HG02571 (cell line): ENCODE measurements around the gene OLFML1.

ENCODE experiments used
- ATAC-seq: cut with Tn5 transposase; IDR thresholded peaks from one replicate; pipeline ENCODE4 v1.9.1; 2021; ENCODE audit warnings: mild to moderate bottlenecking, moderate library complexity; ENCODE audit not compliant: unreplicated experiment

Gene OLFML1

GRCh38 chr11:7473717-7474116 is 11.6 kb upstream of the OLFML1 start:
- peak; percentile 90 for ATAC-seq

DNA sequence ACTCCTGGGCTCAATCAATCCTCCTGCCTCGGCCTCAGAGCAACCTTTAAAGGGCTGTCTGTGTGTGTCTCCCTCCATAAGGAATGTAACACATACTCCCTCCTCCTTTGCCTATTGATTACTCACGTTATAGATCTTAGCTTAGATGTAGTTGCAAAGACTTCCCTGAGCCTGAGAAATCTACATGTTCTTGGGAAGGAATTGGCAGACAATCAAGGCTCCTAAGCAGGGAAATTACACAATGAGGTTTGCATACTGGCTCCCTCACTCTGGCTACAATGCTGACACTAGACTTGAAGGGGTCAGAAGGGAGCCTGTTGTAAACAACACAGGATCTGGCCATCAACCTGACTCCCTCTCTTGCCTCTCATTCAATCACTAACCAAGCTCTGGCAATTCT is 5.2 kb upstream of the OLFML1 start:
- ATAC-seq: no peak

DNA sequence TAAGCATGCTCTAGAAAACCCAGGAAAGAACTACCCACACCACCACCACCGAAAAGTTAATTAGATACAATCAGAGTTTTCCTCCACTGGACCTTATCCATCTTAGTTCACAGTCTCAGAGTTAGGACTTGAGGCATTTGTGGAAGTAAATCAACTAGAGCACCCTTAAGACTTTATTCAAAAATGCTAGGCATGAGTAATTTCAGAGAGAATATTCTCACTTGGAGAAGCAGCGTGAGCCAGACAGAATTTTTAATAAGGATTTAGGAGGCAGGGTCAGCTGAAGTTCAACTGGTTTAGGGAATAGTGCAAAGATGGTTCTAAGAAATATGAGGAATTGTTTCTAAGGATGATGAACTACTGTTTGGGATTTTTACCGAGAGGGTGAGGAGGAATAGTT is 1.2 kb upstream of the OLFML1 start:
- ATAC-seq: no peak

DNA sequence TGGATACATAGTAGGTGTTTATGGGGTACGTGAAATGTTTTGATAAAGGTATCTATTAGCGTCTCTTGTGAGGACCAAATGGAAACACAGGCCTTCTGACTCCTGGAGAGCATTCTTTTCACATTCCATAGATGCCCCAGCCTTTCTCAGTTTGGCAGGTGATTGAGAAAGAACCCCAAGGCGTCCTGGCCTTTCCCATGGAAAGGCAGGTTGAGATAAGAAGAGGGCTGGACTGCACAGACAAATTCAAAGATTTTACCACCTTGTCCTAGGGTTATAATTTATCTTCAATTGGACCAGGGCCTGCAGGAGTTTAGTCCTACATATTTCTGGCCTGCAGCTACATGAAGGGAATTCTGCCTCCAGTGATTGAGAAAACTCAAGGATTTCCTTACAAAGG is 661 bp upstream of the OLFML1 start:
- ATAC-seq: no peak

- no peak for ATAC-seq
These were observed 933 bp downstream of the OLFML1 start for GRCh38 chr11:7486098-7486780.

- ATAC-seq: no peak
These were observed 1.5 kb downstream of the OLFML1 start for GRCh38 chr11:7486781-7487140.

- ATAC-seq: no peak
These were observed 2.1 kb downstream of the OLFML1 start for GRCh38 chr11:7487360-7487759.

DNA sequence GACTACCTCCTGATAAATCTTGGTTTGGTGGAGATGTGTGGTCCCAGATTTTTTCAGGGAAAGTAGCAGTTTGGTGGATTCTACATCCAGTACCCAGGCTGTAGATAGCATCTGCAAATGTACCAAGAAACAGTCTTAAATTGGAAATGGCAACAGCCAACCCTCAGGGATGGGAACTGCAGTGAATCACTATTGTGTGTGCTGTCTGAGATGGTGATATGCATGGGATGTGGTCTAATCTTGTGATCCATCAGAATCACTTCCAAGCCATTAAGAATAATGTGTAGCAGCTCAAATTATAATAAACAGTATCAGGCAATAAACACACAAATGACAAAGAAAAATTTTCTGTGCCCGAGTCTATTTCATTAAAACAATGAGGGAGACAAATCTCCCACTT is 3.4 kb downstream of the OLFML1 start:
- ATAC-seq: no peak

DNA sequence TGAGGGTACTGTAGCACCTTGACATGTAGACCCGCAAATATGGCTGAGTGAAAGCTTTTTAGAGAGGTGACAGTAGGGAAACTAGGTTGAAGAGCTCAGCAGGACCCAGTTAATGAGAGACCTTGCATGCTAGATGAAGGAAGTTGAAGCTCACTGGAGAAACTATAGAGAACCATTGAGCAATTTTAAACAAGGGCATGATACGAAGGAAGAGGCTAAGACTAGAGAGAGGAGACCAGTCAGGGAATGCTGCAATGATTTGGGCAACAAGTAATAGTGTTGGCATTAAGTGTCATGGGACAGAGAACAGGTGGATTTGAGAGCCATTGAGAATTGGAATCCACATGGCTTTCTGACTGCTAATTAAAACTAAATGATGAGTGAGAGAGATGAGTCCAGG is 4.1 kb downstream of the OLFML1 start:
- no peak for ATAC-seq

- ATAC-seq: no peak
These were observed 4.7 kb downstream of the OLFML1 start for GRCh38 chr11:7490054-7490453.

DNA sequence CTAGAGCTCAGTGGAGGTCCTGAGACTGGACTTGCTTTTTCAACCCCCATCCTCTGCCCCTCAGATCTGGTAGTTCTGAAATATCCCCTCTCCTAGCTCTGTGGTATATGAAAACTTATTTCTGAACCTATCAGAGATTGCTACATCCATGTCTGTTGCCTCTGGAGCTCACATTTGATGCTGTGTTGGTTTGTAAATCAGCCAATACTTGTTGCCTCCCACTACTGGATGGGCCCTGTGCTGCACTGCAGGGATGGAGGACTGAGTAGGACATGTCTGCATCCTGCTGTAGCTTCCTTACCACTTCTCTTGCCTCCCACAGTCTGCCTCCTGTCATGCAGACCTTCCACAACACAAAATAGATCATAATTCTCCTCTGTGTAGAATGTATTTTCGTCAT is 5.2 kb downstream of the OLFML1 start:
- no peak for ATAC-seq

DNA sequence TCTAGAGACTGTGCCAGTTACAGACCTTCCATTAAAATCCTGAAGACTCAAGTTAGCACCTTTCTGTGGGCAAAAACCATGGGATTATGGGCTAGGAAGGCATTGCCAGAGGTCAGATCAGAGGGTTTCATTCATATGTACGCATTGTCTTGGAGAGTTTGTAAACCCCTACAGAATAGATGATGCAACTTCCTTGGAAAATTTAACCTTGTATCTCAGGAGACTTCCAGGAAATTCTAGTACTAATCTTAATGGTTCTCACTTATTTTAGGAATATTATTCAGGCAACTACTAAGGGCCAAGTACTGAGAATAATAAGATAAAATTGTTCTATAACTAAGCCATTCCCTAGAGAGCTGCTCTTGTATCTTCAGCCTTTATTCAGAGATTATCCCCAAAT is 6.9 kb downstream of the OLFML1 start:
- no peak for ATAC-seq

DNA sequence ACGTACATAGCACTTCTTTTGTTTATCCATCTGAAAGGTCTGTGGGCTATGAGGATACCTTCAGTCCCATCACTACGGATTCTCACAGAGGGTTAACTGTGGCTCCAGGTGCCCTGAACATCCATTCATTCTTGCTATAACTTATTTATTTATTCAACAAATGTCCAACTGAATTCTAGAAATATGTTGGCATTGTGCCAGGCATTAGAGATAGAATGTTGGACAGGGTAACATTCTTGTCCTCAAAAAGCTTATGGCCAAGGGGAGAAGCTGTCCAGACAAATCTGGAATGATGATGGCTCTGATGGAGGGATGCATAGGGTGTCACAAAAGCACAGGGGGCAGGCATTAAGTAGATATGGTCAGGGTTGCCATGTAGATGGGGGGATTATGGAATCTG is 8.4 kb downstream of the OLFML1 start:
- no peak for ATAC-seq

- ATAC-seq: no peak
These were observed 8.9 kb downstream of the OLFML1 start for GRCh38 chr11:7494086-7494745.

- peak; percentile 91 for ATAC-seq
These were observed 10.7 kb downstream of the OLFML1 start for GRCh38 chr11:7495882-7496551.

DNA sequence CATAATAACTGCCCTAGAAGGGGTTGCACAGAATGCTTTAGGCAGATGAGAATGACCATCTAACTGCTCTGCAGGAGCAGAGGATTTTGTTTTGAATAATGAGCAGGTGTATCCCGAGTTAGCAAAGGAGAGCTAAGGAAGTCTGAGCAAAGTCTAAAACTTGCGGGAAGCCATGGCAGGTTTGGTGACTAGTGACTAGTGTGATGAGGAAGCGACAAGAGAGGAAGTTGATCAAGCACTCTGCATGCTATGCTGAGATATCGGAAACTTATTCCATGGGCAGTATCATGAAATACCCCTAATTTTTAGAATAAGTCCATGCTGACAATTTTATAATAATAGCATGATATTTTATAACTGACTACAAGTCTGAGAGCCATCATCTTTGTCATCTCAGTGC is 12.9 kb downstream of the OLFML1 start:
- ATAC-seq: no peak

DNA sequence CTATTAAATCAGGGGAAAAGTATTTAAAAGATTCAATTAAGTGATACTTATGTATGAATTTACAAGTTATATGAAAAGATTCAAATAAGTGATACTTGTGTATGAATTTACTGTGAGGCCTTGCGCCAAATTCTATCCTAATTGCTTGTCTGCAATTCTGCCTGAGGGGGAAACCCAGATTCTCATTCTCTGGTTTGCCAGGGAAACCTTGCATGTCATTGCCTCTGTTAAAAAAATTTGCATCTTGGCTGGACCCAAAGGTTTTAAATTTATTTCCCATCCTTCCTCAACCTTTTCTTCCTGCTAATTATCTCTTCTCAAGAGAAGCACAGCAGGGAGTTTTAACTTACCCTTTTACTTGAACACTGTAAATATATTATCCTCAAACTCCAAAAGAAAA is 13.8 kb downstream of the OLFML1 start:
- no peak for ATAC-seq

GRCh38 chr11:7500251-7500650 is 14.9 kb downstream of the OLFML1 start:
- ATAC-seq: no peak

- no peak for ATAC-seq
These were observed 15.9 kb downstream of the OLFML1 start for GRCh38 chr11:7501251-7501650.

DNA sequence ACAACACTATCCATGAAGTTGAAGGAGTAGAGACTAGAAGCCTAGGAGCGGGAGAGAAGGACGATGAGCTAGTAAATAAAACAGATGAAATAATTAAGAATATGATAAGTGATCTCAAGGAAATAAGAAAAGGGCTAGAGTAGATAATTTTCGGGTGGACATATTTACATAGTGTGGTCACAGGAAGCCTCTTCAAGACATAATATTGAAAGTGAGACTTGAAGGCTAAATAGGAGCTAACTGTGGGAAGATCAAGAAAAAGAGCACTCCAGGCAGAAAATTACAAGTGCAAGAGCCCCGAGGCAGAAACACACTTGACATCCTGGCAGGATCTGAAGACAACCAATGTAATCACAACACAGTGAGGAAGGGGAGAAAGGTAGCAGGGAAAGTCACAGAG is 16.6 kb downstream of the OLFML1 start:
- ATAC-seq: no peak

DNA sequence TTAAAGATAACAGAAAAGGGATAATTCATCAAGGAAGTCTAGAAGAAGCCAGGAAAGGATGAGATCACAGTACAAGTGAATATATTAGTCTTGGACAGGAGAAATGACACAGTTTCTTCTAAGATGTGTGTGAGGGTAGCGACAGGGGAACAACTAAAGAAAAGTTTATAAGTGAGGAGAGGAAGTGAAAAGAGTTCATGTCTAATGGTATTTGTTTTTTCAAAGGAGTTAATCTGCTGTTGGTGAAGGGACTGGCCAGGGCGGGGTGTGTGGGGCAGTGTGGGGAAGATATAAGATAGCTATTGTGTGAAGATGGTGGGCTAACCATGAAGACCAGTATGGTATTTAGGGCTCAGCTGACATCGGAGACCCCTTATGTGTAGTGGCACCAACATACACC is 20.9 kb downstream of the OLFML1 start:
- no peak for ATAC-seq

DNA sequence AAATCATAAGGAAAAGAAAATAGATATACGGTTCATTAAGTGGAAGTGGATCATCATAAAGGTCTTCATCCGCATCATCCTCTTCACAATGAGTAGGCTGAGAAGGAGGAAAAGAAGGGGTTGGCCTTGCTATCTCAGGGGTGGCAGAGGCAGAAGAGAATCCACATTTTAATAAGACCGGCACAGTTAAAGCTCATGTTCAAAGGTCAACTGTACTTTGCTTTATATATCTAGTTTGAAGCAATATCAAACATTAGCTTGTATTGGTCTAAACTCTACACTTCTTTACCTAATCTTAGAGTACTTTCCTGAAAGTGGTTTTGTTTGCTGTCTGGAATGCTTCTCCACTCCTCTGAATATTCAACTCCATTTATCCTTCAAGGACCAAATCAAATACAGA is 22.8 kb downstream of the OLFML1 start:
- no peak for ATAC-seq
